Endodermal cell (in vitro differentiated cells): Measurements from ENCODE around the gene GPD2. TPM values are rescaled to one million over a fixed set of nuclear protein-coding genes. Genes with fewer than 3 reads are reported as not detected.

ENCODE experiments used
- DNase-seq: peaks from one replicate; pipeline ENCODE4 v3.0.0-alpha.2; 2017
- H3K27ac ChIP-seq: 2 replicates; pipeline ENCODE4 v1.5.1; 2013; ENCODE audit warnings: mild to moderate bottlenecking, low read depth, low read length, moderate library complexity
- H3K27me3 ChIP-seq: 2 replicates; pipeline ENCODE4 v1.6.1; 2013; ENCODE audit warnings: mild to moderate bottlenecking, low read length, moderate library complexity; ENCODE audit not compliant: insufficient read depth, control insufficient read depth, poor library complexity, severe bottlenecking
- H3K36me3 ChIP-seq: 2 replicates; pipeline ENCODE4 v1.7.0; 2013; ENCODE audit warnings: mild to moderate bottlenecking, low read length, moderate library complexity; ENCODE audit not compliant: control insufficient read depth, insufficient read depth
- H3K4me1 ChIP-seq: one replicate; pipeline ENCODE4 v1.7.0; 2013; ENCODE audit warnings: low read length; ENCODE audit not compliant: control insufficient read depth, insufficient read depth
- H3K4me3 ChIP-seq: 2 replicates; pipeline ENCODE4 v1.5.1; 2013; ENCODE audit warnings: mild to moderate bottlenecking, low read length, moderate library complexity
- H3K9ac ChIP-seq: 2 replicates; pipeline ENCODE4 v1.6.1; 2013; ENCODE audit warnings: mild to moderate bottlenecking, low read length, moderate library complexity; ENCODE audit not compliant: poor library complexity, severe bottlenecking; ENCODE audit errors: extremely low read depth
- H3K9me3 ChIP-seq: 2 replicates; pipeline ENCODE4 v1.6.1; 2013; ENCODE audit warnings: mild to moderate bottlenecking, low read length, moderate library complexity; ENCODE audit not compliant: control insufficient read depth
- H3K27ac Mint-ChIP-seq: 2 replicates; pipeline ENCODE4 v1.8.0; 2020; ENCODE audit warnings: mixed read lengths
- H3K27me3 Mint-ChIP-seq: 2 replicates; pipeline ENCODE4 v1.8.0; 2021; ENCODE audit warnings: mild to moderate bottlenecking, mixed read lengths; ENCODE audit not compliant: insufficient read depth
- H3K36me3 Mint-ChIP-seq: 2 replicates; pipeline ENCODE4 v1.8.0; 2020; ENCODE audit warnings: low read depth, mixed read lengths
- H3K4me1 Mint-ChIP-seq: 2 replicates; pipeline ENCODE4 v1.8.0; 2020; ENCODE audit warnings: mixed read lengths
- H3K4me3 Mint-ChIP-seq: 2 replicates; pipeline ENCODE4 v1.8.0; 2020; ENCODE audit warnings: mild to moderate bottlenecking, moderate library complexity, mixed read lengths
- H3K9me3 Mint-ChIP-seq: 2 replicates; pipeline ENCODE4 v1.8.0; 2020; ENCODE audit warnings: mild to moderate bottlenecking, mixed read lengths
- CTCF ChIP-seq: fragments of 200-600 bp; sonication (generic); conservative IDR thresholded peaks from 2 replicates; pipeline ENCODE4 v1.5.0; 2021; ENCODE audit warnings: antibody characterized with exemption, mild to moderate bottlenecking
- WGBS, 2 experiments: methylation state at CpG; one replicate each; pipeline versions ENCODE4 v1.1.5 to v1.1.7; 2013; ENCODE audit warnings: missing lambda C conversion rate in 2 of 2, mixed read lengths in 1 of 2; ENCODE audit not compliant: insufficient coverage in 1 of 2, insufficient read length in 1 of 2; 5-methylcytosine and 5-hydroxymethylcytosine counted together
- total RNA-seq, 2 donors: library from RNA; stranded (reverse); fragmentation: NEBNext Ultra II Directional in 1 of 2; extraction: Animal tissue kit (Norgen Biotek cat#: 25700) in 1 of 2; gene quantifications; 2 replicates in 1 of 2; 3 replicates in 1 of 2; pipeline ENCODE4 v1.2.1, GENCODE V29; 2021

The GPD2 gene
- total RNA-seq, 2 donors from 2014 or later = 51.7 to 64.6 TPM

GRCh38 chr2:156505696-156506095, 69.5 kb downstream of the GPD2 start:
- Mint-ChIP-seq H3K36me3 (no peaks in the 10 kb centered on the region), H3K27me3 (no peaks in the 10 kb centered on the region), H3K4me3 (no peak overlapping the region), H3K27ac (no peak overlapping the region), H3K9me3 (no peaks in the 10 kb centered on the region), H3K4me1 (no peaks in the 10 kb centered on the region)
- H3K4me3 ChIP-seq = no peak overlapping the region
- no peaks in the 10 kb centered on the region for H3K36me3 ChIP-seq
- no peaks in the 10 kb centered on the region for H3K27me3 ChIP-seq
- H3K4me1 ChIP-seq = no peaks in the 10 kb centered on the region
- TF ChIP-seq CTCF = no peak
- H3K9ac ChIP-seq = no peak overlapping the region
- no peaks in the 10 kb centered on the region for H3K9me3 ChIP-seq
- no peak for DNase-seq
- H3K27ac ChIP-seq = no peak overlapping the region

GRCh38 chr2:156511122-156511521, 74.9 kb downstream of the GPD2 start:
- DNase-seq = no peak
- H3K36me3 Mint-ChIP-seq = peaks cover 20% of the 10 kb centered on the region
- Histone ChIP-seq H3K9me3 (no peaks in the 10 kb centered on the region), H3K27me3 (no peaks in the 10 kb centered on the region), H3K4me3 (no peak overlapping the region), H3K4me1 (no peaks in the 10 kb centered on the region), H3K27ac (no peak overlapping the region), H3K9ac (no peak overlapping the region), H3K36me3 (peaks cover 5% of the 10 kb centered on the region)
- TF ChIP-seq CTCF = no peak
- no peak overlapping the region for H3K4me3 Mint-ChIP-seq
- WGBS, 2 experiments = 89 to 93% methylated on average over 1 of the region's 1 CpG
- no peak overlapping the region for H3K27ac Mint-ChIP-seq
- peaks cover 1% of the 10 kb centered on the region for H3K4me1 Mint-ChIP-seq
- no peaks in the 10 kb centered on the region for H3K9me3 Mint-ChIP-seq
- H3K27me3 Mint-ChIP-seq = no peaks in the 10 kb centered on the region

GRCh38 chr2:156511803-156512202, 75.6 kb downstream of the GPD2 start:
- Mint-ChIP-seq H3K4me3 (no peak overlapping the region), H3K36me3 (peaks cover 20% of the 10 kb centered on the region), H3K27ac (no peak overlapping the region), H3K4me1 (peaks cover 1% of the 10 kb centered on the region), H3K27me3 (no peaks in the 10 kb centered on the region), H3K9me3 (no peaks in the 10 kb centered on the region)
- no peaks in the 10 kb centered on the region for H3K27me3 ChIP-seq
- no peak for DNase-seq
- no peak overlapping the region for H3K27ac ChIP-seq
- peaks cover 5% of the 10 kb centered on the region for H3K36me3 ChIP-seq
- H3K9me3 ChIP-seq = no peaks in the 10 kb centered on the region
- H3K9ac ChIP-seq = no peak overlapping the region
- TF ChIP-seq CTCF = no peak
- H3K4me1 ChIP-seq = no peaks in the 10 kb centered on the region
- H3K4me3 ChIP-seq = no peak overlapping the region
